LoVo (cell line): ENCODE data around the gene TMEM233.
"Not testable (repeated sequence)": the region's sequence is repeated elsewhere in the genome, so short reads cannot be mapped to it uniquely, and the experiment has no call there.

Experiments used
- DNase-seq: peaks from one replicate; pipeline ENCODE4 v3.0.0-alpha.2; 2016; ENCODE audit warnings: low spot score

TMEM233 gene

DNA sequence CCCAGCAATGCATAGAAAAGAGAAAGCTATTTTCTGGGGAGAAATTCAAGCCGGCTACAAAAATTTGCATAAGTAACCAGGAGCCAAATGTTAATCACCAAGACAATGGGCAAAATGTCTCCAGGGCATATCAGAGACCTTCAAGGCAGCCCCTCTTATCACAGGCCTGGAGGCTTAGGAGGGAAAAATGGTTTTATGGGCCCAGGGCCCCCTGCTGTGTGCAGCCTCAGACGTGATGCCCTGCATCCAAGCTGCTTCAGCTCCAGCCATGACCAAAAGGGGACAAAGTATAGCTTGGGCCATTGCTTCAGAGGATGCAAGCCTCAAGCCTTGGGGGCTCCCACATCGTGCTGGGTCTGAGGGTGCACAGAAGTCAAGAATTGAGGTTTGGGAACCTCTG is 15.8 kb downstream of the TMEM233 start:
- no peak for DNase-seq

DNA sequence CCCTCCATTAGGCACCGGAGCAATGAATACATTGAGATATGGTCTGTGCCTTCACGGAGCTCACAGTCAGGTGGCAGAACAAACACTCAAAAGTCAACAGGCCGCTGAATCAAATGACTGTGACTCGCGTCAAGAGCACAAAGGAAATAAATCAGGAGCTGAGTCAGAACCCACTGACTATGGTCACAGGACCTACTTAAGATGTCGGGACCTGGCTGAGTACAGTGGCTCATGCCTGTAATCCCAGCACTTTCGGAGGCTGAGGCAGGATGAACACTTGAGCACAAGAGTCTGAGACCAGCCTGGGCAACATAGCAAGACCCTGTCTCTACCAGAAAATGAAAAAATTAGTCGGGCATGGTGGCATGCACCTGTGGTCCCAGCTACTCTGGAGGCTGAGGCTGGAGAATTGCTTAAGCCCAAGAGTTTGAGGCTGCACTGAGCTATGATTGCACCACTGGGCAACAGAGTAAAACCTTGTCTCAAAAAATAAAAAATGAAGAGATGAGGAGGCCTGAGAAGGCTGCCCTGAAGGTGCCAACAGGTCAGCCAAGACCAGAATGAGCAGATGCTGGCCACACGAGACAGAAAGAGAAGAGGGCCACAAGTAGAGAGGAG is 19.9 kb downstream of the TMEM233 start:
- no peak for DNase-seq

DNA sequence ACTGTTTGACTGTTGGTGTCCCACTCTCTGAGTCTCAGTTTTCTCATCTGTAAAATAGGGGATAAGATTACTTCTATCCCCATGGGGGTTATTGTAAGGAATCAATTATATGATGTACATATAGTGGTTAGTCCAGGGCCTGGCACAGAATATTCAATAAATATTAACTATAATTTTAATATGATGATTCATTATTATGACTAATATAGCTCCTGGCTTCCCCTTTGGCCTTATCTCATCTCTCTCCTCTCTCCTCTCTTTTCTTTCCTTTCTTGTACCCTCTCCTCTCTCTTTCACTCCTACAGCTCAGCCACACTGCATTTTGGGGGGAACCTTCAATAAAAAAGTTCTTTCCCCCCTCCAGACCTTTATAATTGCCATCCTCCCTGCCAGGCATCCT is 21.1 kb downstream of the TMEM233 start:
- DNase-seq = no peak

DNA sequence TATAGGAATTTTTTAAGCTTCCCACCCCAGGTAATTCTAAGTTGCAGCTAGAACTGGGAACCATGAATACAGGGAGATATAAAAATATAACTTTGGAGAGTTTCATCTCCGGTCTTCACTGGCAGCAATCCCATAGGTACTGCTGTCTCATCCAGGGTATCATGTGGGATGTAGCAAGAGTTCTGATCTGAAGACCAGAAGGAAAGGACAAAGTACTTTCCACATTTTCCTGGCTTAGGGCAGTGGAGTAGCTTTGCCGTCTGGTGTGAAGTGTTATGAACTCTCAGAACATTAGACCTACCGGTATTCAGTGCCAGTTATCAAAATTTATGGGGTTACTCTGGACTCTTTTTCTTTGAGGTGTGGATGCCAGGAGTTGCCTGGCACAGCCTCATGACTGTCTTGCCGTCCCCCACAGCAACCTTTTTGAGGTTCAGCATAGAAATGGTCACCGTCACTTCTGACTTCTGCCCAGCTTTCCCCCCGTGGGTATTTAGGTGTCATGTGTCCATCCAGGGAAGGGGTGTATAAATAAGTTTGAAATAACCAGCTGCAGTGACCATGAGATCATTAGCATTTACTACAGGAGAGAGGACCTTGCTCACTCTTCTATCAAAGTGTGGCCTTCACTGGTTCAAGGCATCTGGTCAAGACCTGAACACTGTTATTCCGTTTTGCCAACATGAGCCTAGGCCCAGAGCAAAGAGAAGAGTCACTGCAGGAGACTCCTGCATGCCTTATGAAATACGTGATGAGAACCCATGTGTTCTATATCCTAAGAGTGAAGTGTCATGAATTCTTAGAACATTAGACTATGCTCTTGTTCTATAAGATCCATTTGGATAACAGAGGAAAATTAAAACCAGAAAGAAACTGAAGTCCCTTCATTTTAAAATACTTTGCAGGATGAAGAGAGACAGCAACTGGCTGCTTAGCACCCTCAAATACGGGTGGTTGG is 22.2 kb downstream of the TMEM233 start:
- no peak for DNase-seq

DNA sequence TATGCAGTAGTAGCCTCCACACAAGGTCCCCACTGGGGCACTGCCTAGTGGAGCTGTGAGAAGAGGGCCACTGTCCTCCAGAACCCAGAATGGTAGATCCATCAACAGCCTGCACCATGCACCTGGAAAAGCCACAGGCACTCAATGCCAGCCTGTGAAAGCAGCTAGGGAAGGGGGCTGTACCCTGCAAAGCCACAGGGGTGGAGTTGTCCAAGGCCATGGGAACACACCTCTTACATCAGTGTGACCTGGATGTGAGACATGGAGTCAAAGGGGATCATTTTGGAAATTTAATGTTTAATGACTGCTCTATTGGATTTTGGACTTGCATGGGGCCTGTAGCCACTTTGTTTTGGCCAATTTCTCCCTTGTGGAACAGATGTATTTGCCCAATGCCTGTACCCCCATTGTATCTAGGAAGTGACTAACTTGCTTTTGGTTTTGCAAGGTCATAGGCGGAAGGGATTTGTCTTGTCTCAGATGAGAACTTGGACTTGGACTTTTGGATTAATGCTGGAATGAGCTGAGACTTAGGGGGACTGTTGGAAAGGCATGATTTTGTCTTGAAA is 24.8 kb downstream of the TMEM233 start:
- not testable (repeated sequence) for DNase-seq

DNA sequence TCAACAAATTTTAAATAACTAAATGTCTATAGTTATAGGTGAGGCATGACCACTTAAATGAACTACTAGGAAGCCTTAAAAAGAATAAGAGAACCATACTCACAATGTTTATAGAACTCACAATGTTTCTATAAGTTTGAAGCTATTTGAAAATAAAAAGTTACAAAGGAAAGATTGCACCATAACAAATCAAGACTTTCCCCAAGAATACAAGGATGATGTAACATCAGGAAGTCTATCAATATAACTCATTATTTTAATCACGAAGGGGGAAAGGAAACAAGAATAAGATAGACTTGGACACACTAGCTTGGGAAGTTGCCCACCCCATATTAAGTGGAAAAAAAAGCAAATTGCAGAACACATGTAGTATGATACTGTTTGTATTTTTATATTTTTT is 26.9 kb downstream of the TMEM233 start:
- DNase-seq = no peak

DNA sequence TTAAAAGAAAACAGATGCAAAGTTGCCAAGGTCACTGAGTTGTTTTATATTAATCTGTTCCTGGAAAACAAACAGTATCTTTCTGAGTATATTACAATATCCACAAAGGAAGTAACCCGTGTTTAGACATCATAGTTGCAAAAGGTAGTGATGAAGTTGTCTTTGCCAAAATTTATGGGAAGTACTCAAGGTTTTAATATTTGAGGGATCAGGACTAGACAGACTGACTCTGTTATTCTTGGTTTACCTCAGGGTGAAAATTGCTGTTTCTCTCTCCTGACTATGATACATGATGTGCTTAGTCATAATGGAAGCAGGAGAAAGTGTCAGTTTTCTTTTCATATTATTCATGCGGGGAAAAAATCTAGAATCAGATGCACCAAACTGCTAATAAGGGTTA is 28.3 kb downstream of the TMEM233 start:
- DNase-seq = no peak

DNA sequence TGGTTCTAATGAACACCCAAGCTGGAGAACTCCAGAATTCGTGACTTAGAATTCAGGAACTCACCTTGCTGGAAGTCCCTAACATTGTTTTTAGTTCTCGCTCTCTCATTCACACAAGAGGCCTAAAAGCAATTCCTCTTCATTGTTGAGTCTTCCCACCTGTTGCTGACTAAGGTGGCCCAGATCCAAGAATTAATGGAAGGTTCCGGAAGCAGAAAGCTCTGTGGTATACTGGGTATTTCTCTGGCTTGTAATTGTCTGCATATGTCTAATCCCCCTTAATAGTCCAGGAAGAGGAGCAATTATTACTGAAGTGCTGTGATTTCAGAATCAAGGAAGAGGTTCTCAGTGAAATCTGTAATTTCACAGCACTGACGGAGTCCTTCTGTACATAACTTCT is 31.4 kb downstream of the TMEM233 start:
- DNase-seq = peak; percentile 5

DNA sequence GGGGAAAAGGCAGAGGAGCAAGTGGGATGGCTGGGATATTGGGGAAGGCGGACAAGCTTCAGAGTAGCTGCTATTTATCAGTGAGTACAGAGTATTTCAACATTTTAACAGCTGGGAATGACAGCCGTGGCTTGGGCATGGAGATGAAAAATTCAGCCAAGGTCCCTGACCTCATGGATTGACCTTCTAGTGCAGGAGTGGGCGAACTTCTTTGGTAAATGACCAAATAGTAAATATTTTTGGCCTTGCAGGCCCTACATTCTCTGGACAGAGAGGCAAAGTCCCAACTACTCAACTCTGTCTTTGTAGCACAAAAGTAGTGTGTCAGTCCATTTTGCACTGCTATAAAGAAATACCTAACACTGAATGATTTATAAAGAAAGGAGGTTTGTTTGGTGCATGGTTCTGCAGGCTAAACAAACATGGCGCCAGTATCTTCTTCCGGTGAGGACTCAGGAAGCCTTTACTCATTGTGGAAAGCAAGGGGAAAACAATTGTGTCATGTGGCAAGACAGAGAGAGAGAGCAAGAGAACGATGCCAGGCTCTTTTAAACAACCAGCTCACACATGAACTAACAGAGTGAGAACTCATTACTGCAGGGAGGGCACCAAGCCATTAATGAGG is 33.6 kb downstream of the TMEM233 start:
- no peak for DNase-seq

DNA sequence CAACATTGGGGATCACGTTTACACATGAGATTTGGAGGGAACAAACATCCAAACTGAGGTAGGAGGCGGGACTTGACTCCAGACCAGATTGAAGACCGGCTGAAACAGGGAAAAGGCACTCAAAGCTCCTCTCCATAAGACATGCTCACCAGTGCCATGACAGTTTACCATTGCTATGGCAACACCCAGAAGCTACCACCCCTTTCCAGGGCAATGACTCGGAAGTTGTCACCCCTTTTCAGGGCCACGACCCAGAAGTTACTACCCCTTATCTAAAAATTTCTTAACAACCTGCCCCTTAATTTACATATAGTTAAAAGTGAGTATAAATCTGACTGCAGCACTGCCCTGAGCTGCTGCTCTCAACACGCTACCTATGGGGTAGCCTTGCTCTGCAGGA is 34.1 kb downstream of the TMEM233 start:
- no peak for DNase-seq

DNA sequence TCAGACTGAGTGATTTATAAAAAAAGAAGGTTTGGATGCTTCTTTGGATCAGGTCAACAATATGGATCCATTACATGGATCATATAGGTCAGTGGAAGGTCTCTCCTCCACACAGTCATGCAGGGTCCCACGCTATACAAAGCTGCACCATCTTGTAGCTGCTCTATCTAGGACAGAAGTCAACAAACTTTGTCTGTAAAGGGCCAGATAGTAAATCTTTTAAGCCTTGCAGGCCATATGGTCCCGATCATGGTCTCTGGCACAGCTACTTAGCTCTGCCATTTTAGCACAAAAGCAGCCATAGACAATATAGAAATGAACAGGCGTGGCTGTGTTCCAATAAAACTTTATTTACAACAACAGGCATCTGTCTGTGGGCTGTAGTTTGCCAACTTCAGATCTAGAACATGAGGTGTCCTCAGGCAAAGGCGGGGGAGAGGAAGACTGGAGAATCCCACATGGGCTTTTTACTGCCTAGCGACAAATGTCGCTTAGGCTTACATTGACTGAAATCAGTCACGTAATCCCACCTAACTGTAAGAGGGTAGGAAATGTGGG is 36.7 kb downstream of the TMEM233 start:
- DNase-seq = no peak

DNA sequence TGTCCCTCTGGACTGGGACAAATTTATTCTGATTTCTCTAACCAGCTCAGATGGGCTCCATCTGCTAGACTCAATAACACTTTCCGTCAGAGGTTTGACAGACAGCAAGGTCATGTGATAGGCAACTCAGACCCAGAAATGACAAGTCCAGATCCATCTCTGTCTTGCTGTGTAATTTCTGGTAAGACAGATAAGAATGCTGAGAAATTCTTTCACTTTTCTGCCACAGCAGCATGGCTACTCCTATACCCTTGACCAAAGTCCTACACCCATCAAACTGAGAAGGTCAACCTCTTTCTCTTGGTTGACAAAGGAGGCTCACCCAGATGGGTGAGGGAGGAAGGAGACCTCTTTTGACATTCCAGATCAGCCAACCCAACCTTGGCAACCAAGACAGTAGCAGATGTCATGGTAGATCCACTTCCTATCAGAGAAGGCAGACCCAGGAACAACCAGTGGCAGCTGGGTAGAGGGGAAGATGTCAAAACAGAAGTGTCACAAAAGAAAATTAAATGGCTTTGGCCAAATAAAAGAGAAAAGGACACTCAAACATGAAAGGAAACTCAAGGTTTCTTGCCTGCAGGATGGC is 37.5 kb downstream of the TMEM233 start:
- DNase-seq = no peak

DNA sequence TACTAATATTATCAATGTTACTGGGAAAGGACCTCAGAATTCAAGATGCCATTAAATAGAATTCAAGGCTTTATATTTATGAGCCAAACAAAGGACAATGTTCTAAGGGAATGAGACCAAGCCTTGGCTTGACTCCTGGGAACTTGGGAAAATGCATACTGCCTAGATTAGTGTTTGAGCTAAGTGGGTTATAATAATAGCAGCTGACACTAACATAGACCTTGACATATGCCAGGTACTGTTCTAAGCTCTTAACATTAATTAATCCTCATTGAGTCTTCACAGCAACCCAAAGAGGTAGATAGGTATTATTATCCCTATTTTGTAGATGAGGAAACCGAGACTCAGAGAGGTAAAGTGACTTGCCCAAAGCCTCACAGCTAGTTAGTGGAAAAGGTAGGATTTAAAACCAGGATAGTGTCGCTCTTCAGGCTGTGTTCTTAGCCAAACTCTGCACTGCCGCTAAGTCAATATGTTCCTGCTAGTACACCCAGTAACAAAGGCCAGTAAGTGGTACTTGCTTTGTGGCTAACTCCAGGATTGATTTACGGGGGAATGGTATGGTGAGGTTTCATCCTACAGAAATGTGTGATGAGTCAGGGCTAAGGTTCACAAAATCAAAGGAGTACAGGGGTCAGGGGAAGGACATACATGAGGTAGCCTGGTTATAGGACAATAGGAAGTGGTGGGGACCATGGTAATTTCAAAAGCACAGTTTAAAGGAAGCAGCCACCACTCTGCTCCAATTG is 38.5 kb downstream of the TMEM233 start:
- DNase-seq = no peak

DNA sequence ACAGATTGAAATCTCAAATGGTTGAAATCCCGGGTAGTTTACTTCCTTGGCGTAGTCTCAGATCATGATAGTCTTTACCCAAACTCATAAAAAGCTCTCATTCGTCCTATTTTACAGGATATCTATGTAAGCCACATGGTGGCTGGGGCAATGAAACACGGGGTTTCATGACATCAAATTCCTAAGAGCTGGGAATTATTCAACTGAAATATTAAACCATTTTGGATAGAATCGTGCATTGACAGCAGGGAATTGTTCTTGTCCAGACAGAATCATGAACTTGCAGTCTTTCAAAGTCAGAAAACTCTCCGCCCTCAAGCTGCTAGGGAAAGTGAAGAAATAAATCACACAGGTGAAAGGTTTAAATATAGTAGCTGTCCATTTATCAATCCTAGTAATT is 41.2 kb downstream of the TMEM233 start:
- DNase-seq = no peak

DNA sequence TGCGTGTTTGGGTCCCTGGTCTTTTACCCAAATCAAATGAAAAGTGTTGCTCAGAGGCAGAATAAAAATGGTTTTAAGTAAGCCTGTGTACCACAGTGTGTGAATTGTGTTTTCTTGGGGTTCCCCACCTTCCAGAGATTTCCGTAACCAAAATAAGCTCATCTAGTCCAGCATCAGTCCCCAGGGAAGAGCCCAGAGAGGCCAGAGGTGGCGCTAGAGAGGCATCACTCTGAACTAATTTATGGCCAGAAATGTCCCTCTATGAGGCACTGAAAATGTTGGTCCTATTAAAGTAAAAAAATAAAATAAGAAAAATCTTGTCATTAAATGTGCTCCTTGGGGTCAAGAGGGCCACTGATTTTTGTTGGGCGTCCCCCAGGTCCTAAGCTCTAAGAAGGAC is 49.4 kb downstream of the TMEM233 start:
- no peak for DNase-seq

DNA sequence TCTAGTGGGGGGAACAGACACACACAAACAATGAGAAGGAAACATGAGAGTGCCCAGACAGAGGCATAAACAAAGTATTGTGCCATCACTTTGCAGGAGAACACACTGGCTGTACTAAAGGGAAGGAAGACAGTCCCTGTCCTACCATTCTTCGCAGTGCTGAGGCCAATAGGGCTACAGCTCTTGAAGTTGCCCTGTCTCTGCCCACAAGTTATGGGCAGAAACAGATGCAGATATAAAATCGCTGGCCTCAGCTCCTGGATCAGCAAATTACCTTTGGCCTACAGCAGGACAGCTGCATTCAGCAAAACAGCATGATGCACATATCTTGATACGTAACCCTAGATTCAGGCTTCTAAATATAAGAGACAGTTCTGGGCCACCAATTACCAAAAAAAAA is 51.4 kb downstream of the TMEM233 start:
- DNase-seq = no peak

DNA sequence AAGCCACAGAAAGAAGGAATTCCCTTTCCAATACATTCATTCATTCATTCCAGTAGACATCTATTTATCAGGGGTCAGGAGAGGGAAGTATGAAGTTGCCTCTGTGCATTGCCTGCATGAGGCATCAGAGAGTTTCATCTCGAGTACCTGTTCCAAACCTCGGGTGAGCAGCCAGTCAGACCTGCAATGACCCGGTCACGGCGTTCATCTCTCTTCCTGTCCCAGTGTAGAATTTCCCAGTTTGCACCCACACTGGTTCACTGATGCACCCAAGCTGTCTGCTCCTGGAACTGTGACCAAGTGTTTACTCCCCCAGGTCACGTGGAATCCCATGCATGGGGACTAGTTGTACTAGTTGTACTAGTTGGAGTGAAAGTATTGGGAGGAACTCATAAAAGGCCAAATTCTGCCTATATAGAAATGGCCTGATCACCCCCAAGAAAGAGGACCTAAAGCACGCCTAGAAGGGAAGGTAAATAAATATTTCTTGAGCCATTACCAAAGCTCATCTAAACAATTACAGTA is 52.0 kb downstream of the TMEM233 start:
- no peak for DNase-seq

DNA sequence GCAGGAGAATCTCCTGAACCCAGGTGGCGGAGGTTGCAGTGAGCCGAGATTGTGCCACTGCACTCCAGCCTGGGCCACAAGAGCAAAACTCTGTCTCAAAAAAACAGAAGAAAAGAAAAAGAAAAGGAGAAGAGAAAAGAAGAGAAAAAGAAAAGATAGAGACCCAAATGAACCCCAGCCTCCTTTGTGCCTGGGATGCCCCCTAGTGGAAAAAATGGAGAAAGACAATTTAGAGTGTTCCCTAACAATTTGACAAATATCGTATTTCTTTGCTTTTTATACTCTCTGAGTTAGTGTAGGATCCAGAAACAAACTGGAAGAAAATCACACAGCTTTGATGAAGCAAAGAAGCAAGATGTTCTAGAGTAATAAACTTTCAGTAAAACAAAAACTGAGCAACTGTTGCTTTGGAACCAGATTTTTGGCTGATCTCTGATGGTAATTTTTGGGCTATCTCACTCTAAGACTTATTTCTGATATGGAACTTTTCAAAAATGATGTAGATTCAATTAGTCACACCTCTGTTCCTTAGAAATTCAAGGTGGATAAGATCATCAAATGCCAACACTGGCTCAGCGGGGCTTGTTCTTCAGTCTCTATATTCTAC is 55.7 kb downstream of the TMEM233 start:
- peak; percentile 48 for DNase-seq

DNA sequence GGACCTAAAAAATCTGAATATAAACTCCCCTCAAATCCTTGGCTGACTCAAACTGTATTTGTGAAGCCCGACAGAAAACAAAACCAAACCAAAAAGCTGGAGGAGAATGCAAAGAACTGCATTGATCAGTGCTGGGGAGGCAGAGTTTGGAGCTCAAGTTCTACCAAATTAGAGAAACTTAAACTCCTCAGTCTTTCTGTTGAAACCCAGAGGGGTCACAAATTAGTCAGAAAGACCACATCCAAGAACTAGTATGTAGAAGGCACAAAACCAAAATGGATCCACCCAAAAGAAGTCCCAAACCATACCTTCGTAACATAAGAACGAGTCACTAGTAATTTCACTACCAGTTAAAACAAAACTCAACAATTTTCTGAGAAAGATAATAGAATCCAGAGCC is 59.1 kb downstream of the TMEM233 start:
- DNase-seq = no peak

DNA sequence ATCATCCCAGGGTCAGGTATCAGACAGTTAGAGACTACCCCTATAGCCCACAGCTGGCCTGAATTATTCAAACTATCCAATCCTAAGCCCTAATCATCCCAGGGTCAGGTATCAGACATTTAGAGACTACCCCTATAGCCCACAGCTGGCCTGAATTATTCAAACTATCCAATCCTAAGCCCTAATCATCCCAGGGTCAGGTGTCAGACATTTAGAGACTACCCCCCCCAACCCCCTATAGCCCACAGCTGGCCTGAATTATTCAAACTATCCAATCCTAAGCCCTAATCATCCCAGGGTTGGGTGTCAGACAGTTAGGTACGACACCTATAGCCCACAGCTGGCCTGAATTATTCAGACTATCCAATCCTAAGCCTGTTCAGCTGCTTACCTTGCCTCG is 63.4 kb downstream of the TMEM233 start:
- not testable (repeated sequence) for DNase-seq

DNA sequence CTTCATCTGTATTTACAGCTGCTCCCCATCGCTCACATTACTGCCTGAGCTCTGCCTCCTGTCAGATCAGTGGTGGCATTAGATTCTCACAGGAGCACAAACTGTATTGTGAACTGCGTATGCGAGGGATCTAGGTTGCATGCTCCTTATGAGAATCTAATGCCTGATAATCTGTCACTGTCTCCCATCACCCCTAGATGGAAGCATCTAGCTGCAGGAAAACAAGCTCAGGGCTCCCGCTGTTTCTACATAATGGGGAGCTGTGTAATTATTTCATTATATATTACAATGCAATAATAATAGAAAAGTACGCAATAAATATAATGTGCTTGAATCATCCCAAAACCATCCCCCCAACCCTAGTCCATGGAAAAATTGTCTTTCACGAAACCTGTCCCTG is 64.6 kb downstream of the TMEM233 start:
- DNase-seq = not testable (repeated sequence)
